ENCODE data around the gene S100B. TPM values are rescaled to one million over a fixed set of nuclear protein-coding genes. Genes with fewer than 3 reads are reported as not detected.
A peak's percentile ranks its signal among the peaks of the same experiment; 100 is the strongest.

Gene S100B
- total and polyA plus RNA-seq, 2 of the 13 experiments (the other 11 are each of a cell fraction or from before 2014, with no cell fraction given) = not detected

GRCh38 chr21:46598581-46599572 is 6.0 kb downstream of the S100B start (continued):
- TF ChIP-seq BRD4 (CRISPR knock-in tag; IDR thresholded peaks at IDR 0.05) (no peak), SMC3 (IDR thresholded peaks at IDR 0.05; ENCODE audit: low read length) (peak; percentile 30; the same call in 1 of the 2 replicates), MXD3 (CRISPR knock-in tag; IDR thresholded peaks at IDR 0.05) (no peak), ZNF160 (CRISPR knock-in tag; IDR thresholded peaks at IDR 0.05) (no peak), TARDBP (CRISPR knock-in tag; IDR thresholded peaks at IDR 0.05) (peak; percentile 33; the same call in 1 of the 2 replicates), ZNF563 (CRISPR knock-in tag; IDR thresholded peaks at IDR 0.05) (no peak), AKAP8 (CRISPR knock-in tag; IDR thresholded peaks at IDR 0.05) (no peak), KDM1A (CRISPR knock-in tag; IDR thresholded peaks at IDR 0.05) (peak; percentile 68; the same call in 1 of the 2 replicates), ZNF101 (CRISPR knock-in tag; IDR thresholded peaks at IDR 0.05; ENCODE audit: borderline replicate concordance, low read depth) (no peak), ZFY (CRISPR knock-in tag; IDR thresholded peaks at IDR 0.05) (no peak), NFE2L1 (CRISPR knock-in tag; IDR thresholded peaks at IDR 0.05; ENCODE audit: borderline replicate concordance) (no peak), JDP2 (CRISPR knock-in tag; IDR thresholded peaks at IDR 0.05; ENCODE audit: borderline replicate concordance) (no peak), ZNF597 (CRISPR knock-in tag; IDR thresholded peaks at IDR 0.05) (no peak), ZNF10 (CRISPR knock-in tag; IDR thresholded peaks at IDR 0.05; ENCODE audit: borderline replicate concordance, low read depth) (no peak), ZNF660 (CRISPR knock-in tag; IDR thresholded peaks at IDR 0.05; ENCODE audit: borderline replicate concordance, low read depth) (no peak), PRDM10 (CRISPR knock-in tag; IDR thresholded peaks at IDR 0.05; ENCODE audit: low read depth) (no peak), PRDM4 (CRISPR knock-in tag; IDR thresholded peaks at IDR 0.05; ENCODE audit: borderline replicate concordance) (no peak), SIN3A (IDR thresholded peaks at IDR 0.05; ENCODE audit: borderline replicate concordance, low read depth, low read length) (no peak), MAFG (CRISPR knock-in tag; IDR thresholded peaks at IDR 0.05) (no peak), MXI1 (IDR thresholded peaks at IDR 0.05; ENCODE audit: borderline replicate concordance, low read depth, low read length) (peak; percentile 87; the same call in 1 of the 3 replicates), MED13 (CRISPR knock-in tag; IDR thresholded peaks at IDR 0.05) (no peak), YEATS4 (CRISPR knock-in tag; IDR thresholded peaks at IDR 0.05; ENCODE audit: borderline replicate concordance) (no peak)

All from HepG2 (cell line).